GM10266 (cell line): ENCODE data around the gene POU6F2.

Experiments
- DNase-seq: peaks from one replicate; pipeline ENCODE4 v3.0.0; 2012; ENCODE audit errors: extremely low spot score
- TF ChIP-seq, protein P1 (sequence below): IDR thresholded peaks from 2 replicates; pipeline ENCODE4 v1.5.1; 2012; ENCODE audit warnings: mild to moderate bottlenecking, low read depth; ENCODE audit not compliant: control insufficient read depth, insufficient read depth; ENCODE audit errors: missing control alignments

Gene POU6F2

GRCh38 chr7:39217783-39218182 lies 240.1 kb downstream of the POU6F2 start:
- TF ChIP-seq, protein P1, sequence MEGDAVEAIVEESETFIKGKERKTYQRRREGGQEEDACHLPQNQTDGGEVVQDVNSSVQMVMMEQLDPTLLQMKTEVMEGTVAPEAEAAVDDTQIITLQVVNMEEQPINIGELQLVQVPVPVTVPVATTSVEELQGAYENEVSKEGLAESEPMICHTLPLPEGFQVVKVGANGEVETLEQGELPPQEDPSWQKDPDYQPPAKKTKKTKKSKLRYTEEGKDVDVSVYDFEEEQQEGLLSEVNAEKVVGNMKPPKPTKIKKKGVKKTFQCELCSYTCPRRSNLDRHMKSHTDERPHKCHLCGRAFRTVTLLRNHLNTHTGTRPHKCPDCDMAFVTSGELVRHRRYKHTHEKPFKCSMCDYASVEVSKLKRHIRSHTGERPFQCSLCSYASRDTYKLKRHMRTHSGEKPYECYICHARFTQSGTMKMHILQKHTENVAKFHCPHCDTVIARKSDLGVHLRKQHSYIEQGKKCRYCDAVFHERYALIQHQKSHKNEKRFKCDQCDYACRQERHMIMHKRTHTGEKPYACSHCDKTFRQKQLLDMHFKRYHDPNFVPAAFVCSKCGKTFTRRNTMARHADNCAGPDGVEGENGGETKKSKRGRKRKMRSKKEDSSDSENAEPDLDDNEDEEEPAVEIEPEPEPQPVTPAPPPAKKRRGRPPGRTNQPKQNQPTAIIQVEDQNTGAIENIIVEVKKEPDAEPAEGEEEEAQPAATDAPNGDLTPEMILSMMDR, result no peak

GRCh38 chr7:39219869-39220268 lies 242.2 kb downstream of the POU6F2 start:
- no peak for DNase-seq
- TF ChIP-seq, protein P1, result no peak

More at GRCh38 chr7:39217783-39218182, 240.1 kb downstream of the POU6F2 start:
- DNase-seq, result no peak

GRCh38 chr7:39221901-39222300 lies 244.2 kb downstream of the POU6F2 start:
- TF ChIP-seq, protein P1, result no peak
- DNase-seq, result no peak

GRCh38 chr7:39228946-39229345 lies 251.2 kb downstream of the POU6F2 start:
- DNase-seq, result no peak
- TF ChIP-seq, protein P1, result no peak

- DNase-seq, result no peak
Measured at GRCh38 chr7:39233851-39234529, 256.3 kb downstream of the POU6F2 start.

DNA sequence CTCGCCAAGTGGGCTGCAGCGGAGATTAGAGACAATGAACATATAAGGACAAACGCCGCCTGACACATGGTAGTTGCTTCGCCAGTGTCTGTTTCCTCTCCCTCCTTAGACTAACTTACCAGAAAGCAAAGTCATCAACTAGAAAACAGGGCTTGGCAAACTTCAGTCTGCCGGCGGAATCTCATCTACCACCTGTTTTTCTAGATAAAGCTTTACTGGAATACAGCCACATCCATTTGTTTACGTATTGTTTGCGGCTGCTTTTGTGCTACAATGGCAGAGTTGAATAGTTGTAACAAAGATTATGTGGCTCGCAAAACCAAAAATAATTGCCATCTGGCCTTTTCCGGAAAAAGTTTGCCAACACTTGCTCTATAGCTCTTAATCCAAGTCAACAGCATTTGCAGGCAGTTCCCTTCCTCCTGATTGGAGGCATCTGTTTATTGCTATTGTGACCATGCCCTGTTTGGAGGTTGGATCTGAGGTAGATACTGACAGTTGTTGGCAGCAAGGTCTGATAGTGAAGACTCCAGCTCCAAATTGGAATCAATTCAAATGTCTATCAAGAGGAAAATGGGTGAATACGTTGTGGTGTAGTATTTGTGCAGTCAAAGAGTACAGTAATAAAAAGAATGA lies 260.6 kb downstream of the POU6F2 start:
- no peak for DNase-seq
- TF ChIP-seq, protein P1, result no peak

More at GRCh38 chr7:39233851-39234529, 256.3 kb downstream of the POU6F2 start:
- TF ChIP-seq, protein P1, result no peak

GRCh38 chr7:39240864-39241263 lies 263.2 kb downstream of the POU6F2 start:
- TF ChIP-seq, protein P1, result no peak
- no peak for DNase-seq
